GM18907 (cell line): Measurements from ENCODE around the gene C1QB.
"Not testable (repeated sequence)": the region's sequence is repeated elsewhere in the genome, so short reads cannot be mapped to it uniquely, and the experiment has no call there.

Experiments
- ATAC-seq: cut with Tn5 transposase; IDR thresholded peaks from one replicate; pipeline ENCODE4 v1.9.1; 2021; ENCODE audit warnings: mild to moderate bottlenecking, moderate library complexity; ENCODE audit not compliant: unreplicated experiment

C1QB gene

DNA sequence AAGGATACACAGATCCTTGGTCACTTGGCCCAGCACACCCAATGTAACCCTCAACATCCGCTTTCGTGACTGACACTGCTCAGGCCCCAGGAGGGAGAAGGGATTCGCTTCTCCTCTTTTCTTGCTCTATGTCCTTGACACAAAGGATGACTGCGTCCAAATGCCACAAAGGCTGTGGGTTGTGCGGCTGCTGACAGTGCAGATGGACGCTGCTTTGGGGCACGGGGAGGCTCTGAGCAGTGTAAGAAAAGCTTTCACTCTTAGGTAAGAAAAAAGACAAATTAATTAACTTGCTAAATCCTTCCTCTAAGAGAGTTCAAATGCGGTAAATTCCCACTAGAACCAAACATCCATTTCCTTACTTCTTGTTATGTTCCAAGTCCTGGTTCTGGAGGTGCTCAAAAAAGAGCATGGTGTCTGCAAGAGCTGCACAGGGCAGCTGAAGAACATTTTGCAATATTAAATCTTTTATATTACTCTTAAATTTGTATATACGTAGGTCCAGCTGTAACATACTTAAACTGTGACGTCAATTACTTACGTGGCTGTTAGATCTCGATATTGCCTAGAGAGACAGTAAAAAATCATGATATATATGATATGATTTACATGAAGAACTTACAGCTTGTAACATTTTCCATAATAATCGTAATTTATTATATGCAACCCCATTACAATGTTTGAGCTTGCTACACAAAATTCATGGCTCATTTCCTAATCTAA lies 38.2 kb downstream of the C1QB start:
- no peak for ATAC-seq

DNA sequence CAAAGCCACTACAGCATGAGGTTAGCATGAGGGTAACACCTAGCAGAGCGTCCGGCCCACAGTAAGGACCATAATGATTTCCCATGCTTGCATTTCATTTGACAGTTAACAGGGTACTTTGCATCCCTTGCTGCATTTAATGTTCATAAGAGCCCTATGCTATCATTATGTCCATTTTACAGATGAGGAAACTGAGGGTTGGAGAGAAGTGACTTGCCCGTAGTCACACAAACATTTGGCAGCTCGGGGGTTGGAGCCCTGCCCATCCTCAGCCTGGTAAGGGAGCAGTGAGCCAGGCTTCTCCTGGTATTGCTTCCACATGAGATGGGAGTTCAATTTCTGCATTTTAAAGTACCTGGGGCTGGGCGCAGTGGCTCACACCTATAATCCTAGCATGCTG lies 41.1 kb downstream of the C1QB start:
- no peak for ATAC-seq

DNA sequence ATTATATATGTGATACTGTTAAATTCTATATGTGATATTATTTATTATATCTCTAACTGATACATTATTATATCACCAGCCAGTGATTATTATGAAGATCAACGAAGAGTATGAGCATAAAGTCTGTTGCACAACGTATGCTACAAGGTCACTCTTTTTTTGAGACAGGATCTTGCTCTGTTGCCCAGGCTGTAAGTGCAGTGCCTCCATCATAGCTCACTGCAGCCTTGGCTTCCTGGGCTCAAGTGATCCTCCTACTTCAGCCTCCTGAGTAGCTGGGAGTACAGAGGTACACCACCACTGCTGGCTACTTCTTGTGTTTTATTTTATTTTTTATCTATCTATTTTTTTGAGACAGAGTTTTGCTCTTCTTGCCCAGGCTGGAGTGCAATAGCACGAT lies 43.6 kb downstream of the C1QB start:
- ATAC-seq: no peak

DNA sequence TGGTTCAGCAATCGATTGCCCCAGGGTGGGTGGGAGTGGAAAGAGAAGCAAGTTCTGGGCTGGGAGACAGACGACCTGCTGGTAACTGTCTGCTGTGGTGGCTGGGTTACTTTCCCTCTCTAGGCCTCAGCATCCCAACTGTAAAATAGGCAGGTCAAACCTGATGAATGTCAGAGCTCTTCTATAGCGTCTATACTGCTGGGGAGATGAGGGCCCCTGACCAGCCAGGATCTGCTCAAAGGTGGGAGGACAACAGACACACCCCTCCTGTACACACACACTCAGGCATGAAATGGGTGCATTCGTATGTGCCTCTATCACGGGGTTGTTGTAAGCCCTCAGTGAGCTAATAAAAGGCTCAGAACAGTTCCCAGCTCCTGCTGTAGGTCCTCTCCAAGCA lies 44.9 kb downstream of the C1QB start:
- no peak for ATAC-seq

DNA sequence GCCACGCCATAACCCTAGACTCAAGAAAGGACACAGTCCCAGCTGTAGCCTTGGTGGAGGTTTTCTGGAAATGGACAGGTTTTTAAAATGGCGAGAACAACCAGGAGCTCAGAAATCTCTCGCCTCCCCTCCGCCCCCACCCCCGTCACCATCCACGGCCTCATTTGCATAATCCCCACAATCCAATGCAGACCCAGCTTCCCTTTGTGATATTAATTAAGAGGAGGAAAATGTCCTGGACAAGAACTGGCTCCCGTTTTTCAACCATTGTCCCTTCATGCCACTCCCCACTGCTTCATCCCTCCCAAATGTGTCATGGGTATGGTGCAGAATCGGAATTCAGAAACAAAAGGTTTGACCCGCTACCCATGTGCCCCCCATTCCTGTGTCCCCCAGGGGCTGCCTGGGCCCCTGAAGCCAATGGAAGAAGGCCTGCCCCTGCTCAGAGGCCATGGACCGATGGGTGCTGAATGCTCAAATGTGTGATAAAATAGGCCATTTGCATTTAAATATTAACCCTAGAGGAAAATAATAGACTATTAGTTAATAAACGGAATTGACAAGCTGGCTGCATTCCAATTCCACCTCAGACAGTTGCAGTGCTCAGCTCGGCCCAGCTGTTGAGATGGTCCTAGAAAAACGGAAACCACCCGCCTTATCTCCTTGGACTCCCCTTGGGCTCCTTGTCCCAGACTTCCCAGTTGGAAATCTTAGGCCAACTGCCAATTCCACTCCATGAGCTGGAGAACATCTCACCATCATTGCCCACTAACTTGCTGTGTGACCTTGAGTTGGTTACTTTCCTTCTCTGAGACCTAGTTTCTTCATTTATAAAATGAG lies 46.9 kb downstream of the C1QB start:
- no peak for ATAC-seq

DNA sequence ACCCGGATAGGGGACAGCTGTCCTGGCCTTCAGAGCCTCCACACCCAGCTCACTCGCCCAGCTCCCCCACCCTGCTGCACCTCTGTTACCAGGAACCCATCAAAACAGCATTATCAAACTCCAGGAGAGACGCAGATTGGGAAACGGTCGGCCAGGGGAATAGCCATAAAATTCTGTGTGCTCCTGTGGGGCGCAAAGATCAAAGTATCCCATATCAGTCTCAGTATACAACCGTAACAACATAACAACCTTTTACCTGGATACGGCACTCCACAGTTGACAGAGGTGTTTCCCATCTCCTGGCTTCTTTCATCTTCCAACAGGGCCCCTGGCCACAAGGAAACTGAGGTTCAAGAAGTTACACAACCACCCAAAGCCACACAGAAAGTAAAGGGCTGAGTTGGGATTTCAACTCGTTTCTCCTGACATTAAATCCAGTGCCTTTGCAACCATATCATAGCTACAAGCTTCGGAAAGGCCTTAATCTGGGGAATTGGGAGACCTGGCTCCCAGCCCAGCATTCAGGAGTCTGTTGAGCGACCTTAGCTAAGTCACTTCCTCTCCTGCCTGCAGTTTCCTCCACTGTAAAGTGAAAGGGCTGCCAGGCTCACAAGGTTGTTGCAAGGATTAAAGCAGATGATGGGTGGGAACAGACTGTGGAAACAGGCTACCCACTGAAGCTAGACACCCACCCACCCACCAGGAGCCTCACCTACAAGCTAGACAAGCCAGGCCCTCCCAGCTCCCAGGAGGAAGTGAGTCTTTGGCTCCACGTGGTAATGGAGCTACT lies 49.5 kb downstream of the C1QB start:
- ATAC-seq: no peak

DNA sequence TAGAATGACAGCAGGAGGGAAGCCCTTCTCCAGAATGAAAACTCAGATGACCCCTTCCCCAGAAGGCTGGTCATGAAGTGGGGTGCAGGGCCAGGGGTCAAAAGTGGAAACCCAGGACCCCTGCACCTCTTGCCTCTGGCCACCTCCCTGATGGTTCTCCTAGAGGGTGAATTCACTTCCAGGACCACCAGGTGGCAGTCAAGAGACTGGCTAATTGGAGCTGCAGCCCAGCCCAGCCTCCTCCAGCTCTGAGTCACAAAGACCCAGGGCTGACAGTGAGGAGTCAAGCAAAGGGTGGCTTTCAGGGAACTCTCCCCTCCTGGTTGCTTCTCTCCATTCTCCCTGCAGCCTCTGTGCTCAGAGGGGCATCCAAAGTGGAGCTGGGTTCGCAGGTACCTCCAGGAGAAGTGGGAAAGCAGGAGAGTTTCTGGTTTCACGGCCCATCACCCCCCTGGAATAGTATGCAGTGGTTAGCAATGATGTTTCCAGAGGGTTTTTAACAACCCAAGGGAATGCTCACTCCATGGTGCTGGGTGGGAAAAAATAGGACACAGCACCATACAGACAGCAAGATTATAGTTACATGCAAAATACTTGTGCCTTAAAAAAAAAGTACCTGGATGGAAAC lies 51.5 kb downstream of the C1QB start:
- peak; percentile 54 for ATAC-seq

DNA sequence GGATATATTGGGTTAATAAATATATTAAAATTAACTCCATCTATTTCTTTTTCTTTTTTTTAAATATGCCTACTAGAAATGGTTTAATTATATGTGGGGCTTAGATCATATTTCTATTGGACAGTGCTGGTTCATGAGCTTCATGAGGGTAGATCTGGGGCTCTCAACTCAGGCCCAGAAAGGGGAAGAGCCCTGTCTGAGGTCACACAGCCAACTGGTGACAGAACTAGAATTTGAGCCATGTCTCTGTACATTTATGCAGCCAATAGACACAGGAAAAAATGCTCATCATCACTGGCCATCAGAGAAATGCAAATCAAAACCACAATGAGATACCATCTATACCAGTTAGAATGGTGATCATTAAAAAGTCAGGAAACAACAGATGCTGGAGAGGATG lies 52.5 kb downstream of the C1QB start:
- ATAC-seq: no peak

DNA sequence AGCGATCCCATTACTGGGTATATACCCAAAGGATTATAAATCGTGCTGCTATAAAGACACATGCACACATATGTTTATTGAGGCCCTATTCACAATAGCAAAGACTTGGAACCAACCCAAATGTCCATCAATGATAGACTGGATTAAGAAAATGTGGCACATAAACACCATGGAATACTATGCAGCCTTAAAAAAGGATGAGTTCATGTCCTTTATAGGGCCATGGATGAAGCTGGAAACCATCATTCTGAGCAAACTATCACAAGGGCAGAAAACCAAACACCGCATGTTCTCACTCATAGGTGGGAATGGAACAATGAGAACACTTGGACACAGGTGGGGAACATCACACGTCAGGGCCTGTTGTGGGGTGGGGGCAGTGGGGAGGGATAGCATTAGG lies 53.1 kb downstream of the C1QB start:
- not testable (repeated sequence) for ATAC-seq

DNA sequence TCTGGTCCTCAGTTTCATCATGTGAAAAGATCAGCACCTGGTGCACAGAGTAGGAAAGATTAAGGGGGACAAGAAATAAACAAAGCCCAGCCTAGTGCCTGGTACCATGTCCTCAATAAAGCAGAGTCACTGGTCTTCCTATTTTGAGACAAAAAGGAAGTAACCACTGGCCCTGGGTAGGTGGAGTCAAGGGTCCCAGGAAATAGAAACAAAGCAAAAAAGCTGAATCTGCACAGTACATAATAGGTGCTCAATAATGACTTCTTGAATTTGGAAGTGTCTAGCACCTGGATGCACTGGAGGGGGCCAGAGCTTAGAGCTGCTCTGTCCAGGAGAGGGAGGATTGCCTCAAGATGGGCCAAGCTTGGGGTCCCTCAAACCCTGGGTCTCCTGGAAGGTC lies 55.7 kb downstream of the C1QB start:
- no peak for ATAC-seq

DNA sequence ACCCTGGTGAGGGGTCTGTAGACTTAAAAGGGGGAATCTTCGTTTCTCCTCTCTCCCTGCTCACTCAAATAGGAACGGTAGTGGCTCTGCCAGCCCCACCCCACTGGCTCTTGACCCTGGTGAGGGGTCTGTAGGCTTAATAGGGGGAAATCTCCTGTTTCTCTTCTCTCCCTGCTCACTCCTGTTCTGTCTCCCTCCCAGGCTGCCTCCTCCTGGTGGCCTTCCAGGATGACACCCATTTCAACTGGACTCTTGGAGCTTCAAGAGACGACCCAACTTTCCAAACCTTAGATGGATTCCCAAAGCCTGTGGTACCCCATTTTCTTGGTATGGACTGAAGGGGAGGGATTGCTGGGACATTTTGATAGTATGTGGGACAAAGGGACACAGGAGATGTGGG lies 56.2 kb downstream of the C1QB start:
- ATAC-seq: no peak

DNA sequence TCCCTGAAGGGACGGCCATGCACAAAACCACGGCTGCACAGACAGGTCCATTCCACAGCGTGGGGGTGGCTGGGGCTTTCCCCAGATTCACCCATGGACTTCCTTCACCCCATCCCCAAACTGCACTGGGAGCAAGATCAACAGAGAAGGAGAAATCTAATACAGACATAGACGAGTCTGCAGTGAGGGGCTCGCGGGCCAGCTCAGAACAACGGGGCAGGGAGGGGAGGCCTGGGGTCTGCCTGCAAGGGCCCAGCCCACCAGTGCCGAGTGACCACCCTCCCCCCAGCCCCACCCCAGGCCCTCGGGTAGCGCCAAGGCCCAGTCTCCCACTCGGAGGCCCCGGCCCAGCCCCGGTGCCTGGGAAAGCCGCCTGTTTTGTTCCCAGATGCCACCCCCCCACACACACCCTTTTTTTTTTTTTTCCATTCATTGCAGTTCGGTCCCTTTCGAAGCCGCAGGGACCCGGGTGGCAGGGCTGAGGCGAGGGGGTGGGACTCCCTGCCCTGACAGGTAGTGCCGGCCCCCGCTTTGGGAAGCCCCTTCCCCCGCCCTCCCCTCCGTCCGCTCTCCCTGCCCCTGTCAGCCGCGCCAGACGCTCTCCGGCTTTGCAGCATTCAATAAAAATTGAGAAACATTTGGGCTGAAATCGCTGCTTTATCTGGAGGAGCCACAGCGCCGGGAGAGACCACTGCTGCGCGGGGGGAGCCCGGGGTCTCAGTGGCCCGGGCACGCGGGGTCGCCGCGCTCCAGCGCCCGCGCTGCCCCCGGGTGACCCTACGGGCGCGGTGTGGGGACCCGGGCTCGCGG lies 57.1 kb downstream of the C1QB start:
- no peak for ATAC-seq

DNA sequence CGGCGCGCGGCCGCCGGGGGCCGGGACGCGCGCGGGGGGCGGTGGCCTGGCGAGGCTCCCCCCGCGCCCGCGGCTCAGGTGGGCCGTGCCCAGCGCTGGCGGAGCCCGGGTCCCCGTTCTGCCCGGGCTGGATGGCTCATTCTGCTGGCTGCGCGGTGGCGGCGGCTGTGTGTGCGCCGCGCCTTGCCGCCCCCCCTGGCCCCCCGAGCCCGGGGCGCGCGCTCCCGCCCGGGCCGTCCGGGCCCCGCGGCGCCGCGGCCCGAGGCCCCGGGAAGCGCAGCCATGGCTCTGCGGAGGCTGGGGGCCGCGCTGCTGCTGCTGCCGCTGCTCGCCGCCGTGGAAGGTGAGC lies 57.6 kb downstream of the C1QB start, which contains the start of gene EPHB2:
Gene EPHB2, plus strand, starts transcription at position 139 of the 349 bp plus-strand sequence. Its CDS starts 144 bp downstream, at position 283.
- ATAC-seq: no peak

DNA sequence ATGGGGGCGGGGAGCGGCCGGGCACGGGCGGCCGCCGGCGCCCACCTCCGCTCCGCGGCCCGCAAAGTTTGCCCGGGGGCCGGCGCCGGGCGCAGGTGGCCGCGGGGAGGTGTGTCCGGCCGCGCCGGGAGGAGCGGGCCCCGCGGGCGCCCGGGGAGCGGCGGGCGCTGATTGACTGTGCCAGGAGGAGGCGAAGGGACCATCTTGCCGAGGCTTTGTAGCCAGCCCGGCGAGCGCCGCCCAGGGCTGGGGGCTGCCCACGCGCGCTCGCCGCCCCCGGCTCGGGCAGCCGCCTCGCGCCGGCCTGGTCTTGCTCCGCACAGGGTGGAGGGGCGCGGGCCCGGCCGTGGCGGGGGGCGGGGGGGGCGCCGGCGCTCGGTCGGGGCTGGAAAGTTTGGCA lies 58.0 kb downstream of the C1QB start:
- no peak for ATAC-seq
